A673 (cell line): ENCODE data around the gene PCTP.

Source experiments
- EZH2 ChIP-seq: fragments of 200-600 bp; sonication (generic); IDR thresholded peaks from 2 replicates; pipeline ENCODE4 v1.6.1; 2017; ENCODE audit warnings: borderline replicate concordance, low read depth, mild to moderate bottlenecking, mixed read lengths, antibody characterized with exemption, low read length; ENCODE audit not compliant: poor library complexity, severe bottlenecking
- TF ChIP-seq, protein P1 (sequence below): fragments of 300-800, 200-600 bp; sonication (generic); conservative IDR thresholded peaks from 2 replicates; pipeline ENCODE4 v1.5.1; 2017; ENCODE audit warnings: low read depth, mild to moderate bottlenecking, antibody characterized with exemption, low read length, moderate library complexity, mixed read lengths

DNA sequence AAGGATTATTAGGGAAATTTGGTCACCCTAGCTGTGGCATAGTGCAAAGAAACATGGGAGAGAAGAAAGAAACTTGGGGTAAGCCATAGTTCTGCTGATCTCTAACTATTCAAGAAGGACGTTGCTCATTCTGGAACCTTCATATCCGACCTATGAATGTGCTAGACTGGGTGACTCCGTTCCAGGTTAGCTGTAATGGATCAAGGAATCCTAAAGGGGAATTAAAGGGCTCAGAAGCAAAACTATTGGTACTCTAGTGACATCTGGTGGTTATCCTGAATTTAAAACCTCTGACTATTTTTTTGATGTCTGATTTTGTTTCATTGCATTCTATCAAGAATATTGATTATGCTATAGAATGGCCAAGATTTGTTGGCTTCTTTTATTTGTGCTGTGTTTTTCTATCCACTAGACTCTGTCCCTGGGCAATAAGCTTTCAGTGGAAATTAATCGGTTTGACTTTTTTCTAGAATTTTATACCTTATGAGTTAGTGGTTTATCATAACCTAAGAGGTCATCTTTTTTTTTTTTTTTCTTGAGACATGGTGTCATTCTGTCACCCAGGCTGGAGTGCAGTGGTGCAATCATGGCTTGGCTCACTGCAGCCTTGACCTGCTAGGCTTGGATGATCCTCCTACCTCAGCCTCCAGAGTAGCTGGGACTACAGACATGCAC lies 19.5 kb downstream of the PCTP start:
- TF ChIP-seq, protein P1, sequence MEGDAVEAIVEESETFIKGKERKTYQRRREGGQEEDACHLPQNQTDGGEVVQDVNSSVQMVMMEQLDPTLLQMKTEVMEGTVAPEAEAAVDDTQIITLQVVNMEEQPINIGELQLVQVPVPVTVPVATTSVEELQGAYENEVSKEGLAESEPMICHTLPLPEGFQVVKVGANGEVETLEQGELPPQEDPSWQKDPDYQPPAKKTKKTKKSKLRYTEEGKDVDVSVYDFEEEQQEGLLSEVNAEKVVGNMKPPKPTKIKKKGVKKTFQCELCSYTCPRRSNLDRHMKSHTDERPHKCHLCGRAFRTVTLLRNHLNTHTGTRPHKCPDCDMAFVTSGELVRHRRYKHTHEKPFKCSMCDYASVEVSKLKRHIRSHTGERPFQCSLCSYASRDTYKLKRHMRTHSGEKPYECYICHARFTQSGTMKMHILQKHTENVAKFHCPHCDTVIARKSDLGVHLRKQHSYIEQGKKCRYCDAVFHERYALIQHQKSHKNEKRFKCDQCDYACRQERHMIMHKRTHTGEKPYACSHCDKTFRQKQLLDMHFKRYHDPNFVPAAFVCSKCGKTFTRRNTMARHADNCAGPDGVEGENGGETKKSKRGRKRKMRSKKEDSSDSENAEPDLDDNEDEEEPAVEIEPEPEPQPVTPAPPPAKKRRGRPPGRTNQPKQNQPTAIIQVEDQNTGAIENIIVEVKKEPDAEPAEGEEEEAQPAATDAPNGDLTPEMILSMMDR: peak; percentile 70
- no peak for TF ChIP-seq EZH2
